RWPE2 (cell line): ENCODE data around the gene TBX1.
A peak's percentile ranks its signal among the peaks of the same experiment; 100 is the strongest.

Source experiments
- ATAC-seq: fragments of 200-7000 bp; cut with Tn5 transposase; 3 replicates; pipeline ENCODE4 v1.9.1; 2021; ENCODE audit warnings: low read depth
- DNase-seq: peaks from one replicate; pipeline ENCODE4 v3.0.0-alpha.2; 2020; ENCODE audit warnings: low spot score
- H3K27ac ChIP-seq: fragments of 450-650 bp; 2 replicates; pipeline ENCODE4 v1.5.1; 2017; ENCODE audit warnings: mild to moderate bottlenecking; ENCODE audit not compliant: poor library complexity, severe bottlenecking
- H3K27me3 ChIP-seq: fragments of 250-450 bp; sonication (Bioruptor Pico); 2 replicates; pipeline ENCODE4 v1.5.1; 2021; ENCODE audit warnings: mild to moderate bottlenecking, moderate library complexity; ENCODE audit not compliant: insufficient read depth, poor library complexity, severe bottlenecking
- H3K36me3 ChIP-seq: fragments of 250-450 bp; sonication (Bioruptor Pico); 2 replicates; pipeline ENCODE4 v1.5.1; 2020; ENCODE audit warnings: low read depth, mild to moderate bottlenecking, moderate library complexity
- H3K4me1 ChIP-seq: fragments of 250-450 bp; sonication (Bioruptor Pico); 2 replicates; pipeline ENCODE4 v1.5.1; 2021; ENCODE audit warnings: mild to moderate bottlenecking, moderate library complexity; ENCODE audit not compliant: insufficient read depth, poor library complexity, severe bottlenecking
- H3K4me3 ChIP-seq: fragments of 250-450 bp; sonication (Bioruptor Pico); 2 replicates; pipeline ENCODE4 v1.5.1; 2021; ENCODE audit warnings: mild to moderate bottlenecking, moderate library complexity; ENCODE audit not compliant: severe bottlenecking
- H3K9me3 ChIP-seq: fragments of 250-450 bp; sonication (Bioruptor Pico); 2 replicates; pipeline ENCODE4 v1.5.1; 2021; ENCODE audit warnings: mild to moderate bottlenecking, moderate library complexity; ENCODE audit not compliant: severe bottlenecking
- CTCF ChIP-seq: fragments of 450-650 bp; IDR thresholded peaks from one replicate; pipeline ENCODE4 v1.5.1; 2017; ENCODE audit warnings: mild to moderate bottlenecking, moderate library complexity; ENCODE audit not compliant: poor library complexity, severe bottlenecking

The TBX1 gene

GRCh38 chr22:19785461-19786263 is 25.1 kb downstream of the TBX1 start:
- H3K4me1 ChIP-seq, result no peaks in the 10 kb centered on the region
- H3K9me3 ChIP-seq, result peaks cover 6% of the 10 kb centered on the region
- no peak for TF ChIP-seq CTCF
- no peak overlapping the region for H3K27ac ChIP-seq
- DNase-seq (peak; percentile 62), ATAC-seq (no peak)
- H3K27me3 ChIP-seq, result no peaks in the 10 kb centered on the region
- no peaks in the 10 kb centered on the region for H3K36me3 ChIP-seq
- H3K4me3 ChIP-seq, result no peak overlapping the region

- no peak for TF ChIP-seq CTCF
- H3K9me3 ChIP-seq, result peaks cover 6% of the 10 kb centered on the region
Measured at GRCh38 chr22:19786264-19786585, 25.6 kb downstream of the TBX1 start.

GRCh38 chr22:19786959-19787848 is 26.6 kb downstream of the TBX1 start:
- Histone ChIP-seq H3K27ac (no peak overlapping the region), H3K4me1 (no peaks in the 10 kb centered on the region), H3K9me3 (peaks cover 6% of the 10 kb centered on the region), H3K4me3 (no peak overlapping the region), H3K27me3 (no peaks in the 10 kb centered on the region), H3K36me3 (no peaks in the 10 kb centered on the region)
- no peak for ATAC-seq
- DNase-seq, result peak; percentile 61
- TF ChIP-seq CTCF, result no peak

More at GRCh38 chr22:19786264-19786585, 25.6 kb downstream of the TBX1 start:
- H3K36me3 ChIP-seq, result no peaks in the 10 kb centered on the region
- no peaks in the 10 kb centered on the region for H3K27me3 ChIP-seq
- no peaks in the 10 kb centered on the region for H3K4me1 ChIP-seq
- ATAC-seq (no peak), DNase-seq (no peak)
- no peak overlapping the region for H3K27ac ChIP-seq
- no peak overlapping the region for H3K4me3 ChIP-seq

- ATAC-seq, result no peak
- no peak overlapping the region for H3K4me3 ChIP-seq
- no peaks in the 10 kb centered on the region for H3K27me3 ChIP-seq
- DNase-seq, result peak; percentile 41
- no peak for TF ChIP-seq CTCF
- no peaks in the 10 kb centered on the region for H3K36me3 ChIP-seq
- no peak overlapping the region for H3K27ac ChIP-seq
- peaks cover 6% of the 10 kb centered on the region for H3K9me3 ChIP-seq
- no peaks in the 10 kb centered on the region for H3K4me1 ChIP-seq
Measured at GRCh38 chr22:19787849-19788141, 27.2 kb downstream of the TBX1 start.
